HepG2 (cell line): ENCODE measurements around the gene C1QTNF1. TPM values are rescaled to one million over a fixed set of nuclear protein-coding genes. Genes with fewer than 3 reads are reported as not detected.

ENCODE experiments used
- EHMT2 ChIP-seq: fragments of 200-600 bp; sonication (generic); IDR thresholded peaks from 2 replicates; pipeline ENCODE4 v1.7.0; 2017; ENCODE audit warnings: antibody characterized with exemption, low read depth, low read length, borderline replicate concordance
- KMT2A ChIP-seq: sonication (generic); formaldehyde crosslinking; IDR thresholded peaks from 2 replicates; pipeline ENCODE4 v1.4.0; 2020; ENCODE audit warnings: missing genetic modification reagents
- MTERF4 ChIP-seq: sonication (generic); formaldehyde crosslinking; IDR thresholded peaks from 2 replicates; pipeline ENCODE4 v1.8.0; 2023; ENCODE audit warnings: mild to moderate bottlenecking, missing genetic modification reagents
- PPARG ChIP-seq: conservative IDR thresholded peaks from 2 replicates; pipeline ENCODE4 v1.6.1; 2016; ENCODE audit warnings: missing biosample characterization, missing genetic modification reagents
- RFX3 ChIP-seq: IDR thresholded peaks from 2 replicates; pipeline ENCODE4 v1.6.1; 2016; ENCODE audit warnings: missing biosample characterization, missing genetic modification reagents
- SRSF4 ChIP-seq: fragments of 200-400 bp; formaldehyde crosslinking; IDR thresholded peaks from one replicate; pipeline ENCODE4 v1.6.1; 2018; ENCODE audit warnings: mild to moderate bottlenecking, low read depth, low read length, moderate library complexity; ENCODE audit not compliant: poor library complexity, severe bottlenecking
- STAT5B ChIP-seq: sonication (generic); formaldehyde crosslinking; IDR thresholded peaks from 2 replicates; pipeline ENCODE4 v1.4.0; 2020; ENCODE audit warnings: missing genetic modification reagents
- TEAD3 ChIP-seq: optimal IDR thresholded peaks from 2 replicates; pipeline ENCODE3; 2016; ENCODE audit warnings: borderline replicate concordance
- XBP1 ChIP-seq: sonication (generic); formaldehyde crosslinking; IDR thresholded peaks from 2 replicates; pipeline ENCODE4 v1.5.0; 2020; ENCODE audit warnings: missing genetic modification reagents
- ZC3H13 ChIP-seq: sonication (generic); formaldehyde crosslinking; IDR thresholded peaks from 2 replicates; pipeline ENCODE4 v1.8.1; 2023; ENCODE audit warnings: mild to moderate bottlenecking, missing genetic modification reagents, moderate library complexity
- ZFYVE20 ChIP-seq: sonication (generic); formaldehyde crosslinking; IDR thresholded peaks from 2 replicates; pipeline ENCODE4 v1.8.0; 2023; ENCODE audit warnings: low read depth, mild to moderate bottlenecking, moderate library complexity, missing genetic modification reagents, borderline replicate concordance
- ZGPAT ChIP-seq: IDR thresholded peaks from 2 replicates; pipeline ENCODE4 v1.6.1; 2016; ENCODE audit warnings: mild to moderate bottlenecking
- ZNF260 ChIP-seq: sonication (generic); formaldehyde crosslinking; IDR thresholded peaks from 2 replicates; pipeline ENCODE4 v1.4.0; 2020; ENCODE audit warnings: missing genetic modification reagents, low read depth, mild to moderate bottlenecking, borderline replicate concordance
- ZNF34 ChIP-seq: sonication (generic); formaldehyde crosslinking; IDR thresholded peaks from 2 replicates; pipeline ENCODE4 v1.4.0; 2020; ENCODE audit warnings: mild to moderate bottlenecking, missing genetic modification reagents, borderline replicate concordance
- ZNF362 ChIP-seq: sonication (generic); formaldehyde crosslinking; IDR thresholded peaks from 2 replicates; pipeline ENCODE4 v1.4.0; 2020; ENCODE audit warnings: missing genetic modification reagents, mild to moderate bottlenecking, borderline replicate concordance
- ZNF691 ChIP-seq: sonication (generic); formaldehyde crosslinking; IDR thresholded peaks from 2 replicates; pipeline ENCODE4 v1.4.0; 2020; ENCODE audit warnings: missing genetic modification reagents, low read depth, mild to moderate bottlenecking, borderline replicate concordance
- ZNF713 ChIP-seq: sonication (generic); formaldehyde crosslinking; IDR thresholded peaks from 2 replicates; pipeline ENCODE4 v1.4.0; 2020; ENCODE audit warnings: mild to moderate bottlenecking, missing genetic modification reagents
- ZNF746 ChIP-seq: sonication (generic); formaldehyde crosslinking; IDR thresholded peaks from 2 replicates; pipeline ENCODE4 v1.8.0; 2022; ENCODE audit warnings: mild to moderate bottlenecking, missing genetic modification reagents
- ZSCAN22 ChIP-seq: sonication (generic); formaldehyde crosslinking; IDR thresholded peaks from 2 replicates; pipeline ENCODE4 v1.4.0; 2020; ENCODE audit warnings: mild to moderate bottlenecking, missing genetic modification reagents
- polyA plus RNA-seq, 8 experiments: library from polyadenylated mRNA; depleted of rRNA in 3 of 8; stranded (reverse) in 7 of 8; unstranded in 1 of 8; fragments of >200 nt; fragmentation: Illumina TruSeq in 4 of 8; extraction: Trizol in 4 of 8; gene quantifications; 2 replicates each; pipeline versions ENCODE4 v1.2.1 to v1.2.3, GENCODE V29; 2011 to 2016; ENCODE audit warnings: low read depth in 4 of 8, missing spikeins in 1 of 8, mixed read lengths in 1 of 8; ENCODE audit not compliant: insufficient read depth in 1 of 8
- total RNA-seq, 5 experiments: library from RNA; depleted of rRNA; stranded (reverse); fragments of >200 nt; fragmentation: Illumina TruSeq; extraction: Trizol; gene quantifications; 2 replicates each; pipeline ENCODE4 v1.2.3, GENCODE V29; 2016; ENCODE audit warnings: low read depth in 1 of 5
- TF ChIP-seq, protein P1 (sequence below), 2 experiments: sonication (generic) in 1 of 2; formaldehyde crosslinking in 1 of 2; IDR thresholded peaks; 2 replicates each; pipeline versions ENCODE4 v1.4.0 to v1.6.1; 2016 to 2020; ENCODE audit warnings: borderline replicate concordance in 1 of 2, low read depth in 1 of 2, mild to moderate bottlenecking in 1 of 2, missing genetic modification reagents in 1 of 2

C1QTNF1 gene
- total and polyA plus RNA-seq, 2 of the 13 experiments (the other 11 are each of a cell fraction or from before 2014, with no cell fraction given) = 0.18 to 0.86 TPM

GRCh38 chr17:79027274-79027924, 3.4 kb downstream of the C1QTNF1 start (continued):
- no peak for TF ChIP-seq ZNF260 (CRISPR knock-in tag)
- TF ChIP-seq ZNF34 = no peak
- TF ChIP-seq SRSF4 = no peak
- TF ChIP-seq STAT5B = no peak; the same call in 1 of the 2 replicates
- peak; percentile 51; the same call in 1 of the 2 replicates for TF ChIP-seq ZC3H13 (CRISPR knock-in tag)
- TF ChIP-seq ZNF362 (CRISPR knock-in tag) = no peak
- TF ChIP-seq, protein P1, sequence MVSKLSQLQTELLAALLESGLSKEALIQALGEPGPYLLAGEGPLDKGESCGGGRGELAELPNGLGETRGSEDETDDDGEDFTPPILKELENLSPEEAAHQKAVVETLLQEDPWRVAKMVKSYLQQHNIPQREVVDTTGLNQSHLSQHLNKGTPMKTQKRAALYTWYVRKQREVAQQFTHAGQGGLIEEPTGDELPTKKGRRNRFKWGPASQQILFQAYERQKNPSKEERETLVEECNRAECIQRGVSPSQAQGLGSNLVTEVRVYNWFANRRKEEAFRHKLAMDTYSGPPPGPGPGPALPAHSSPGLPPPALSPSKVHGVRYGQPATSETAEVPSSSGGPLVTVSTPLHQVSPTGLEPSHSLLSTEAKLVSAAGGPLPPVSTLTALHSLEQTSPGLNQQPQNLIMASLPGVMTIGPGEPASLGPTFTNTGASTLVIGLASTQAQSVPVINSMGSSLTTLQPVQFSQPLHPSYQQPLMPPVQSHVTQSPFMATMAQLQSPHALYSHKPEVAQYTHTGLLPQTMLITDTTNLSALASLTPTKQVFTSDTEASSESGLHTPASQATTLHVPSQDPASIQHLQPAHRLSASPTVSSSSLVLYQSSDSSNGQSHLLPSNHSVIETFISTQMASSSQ (IDR thresholded peaks at IDR 0.05; ENCODE audit: low read depth) = peak; percentile 54; the same call in 1 of the 2 replicates
- TF ChIP-seq, protein P1 (CRISPR knock-in tag; IDR thresholded peaks at IDR 0.05; ENCODE audit: borderline replicate concordance) = no peak
- no peak for TF ChIP-seq RFX3 (CRISPR knock-in tag)
- no peak for TF ChIP-seq ZFYVE20
- TF ChIP-seq EHMT2 = no peak
- no peak; the same call in 1 of the 2 replicates for TF ChIP-seq PPARG
- no peak for TF ChIP-seq KMT2A (CRISPR knock-in tag)
- peak; percentile 72 for TF ChIP-seq TEAD3 (CRISPR knock-in tag)
- no peak for TF ChIP-seq XBP1 (CRISPR knock-in tag)
- no peak for TF ChIP-seq ZNF746 (CRISPR knock-in tag)
- peak; percentile 75 for TF ChIP-seq ZGPAT (CRISPR knock-in tag)
- TF ChIP-seq MTERF4 (CRISPR knock-in tag) = no peak
- no peak; the same call in 1 of the 2 replicates for TF ChIP-seq ZNF713 (CRISPR knock-in tag)
- no peak for TF ChIP-seq ZNF691 (CRISPR knock-in tag)
- TF ChIP-seq ZSCAN22 (CRISPR knock-in tag) = no peak
